WTC11 (cell line): ENCODE measurements around the gene PLK3.
A peak's percentile ranks its signal among the peaks of the same experiment; 100 is the strongest.

ENCODE experiments used
- FOXJ3 ChIP-seq: sonication (generic); formaldehyde crosslinking; IDR thresholded peaks from 2 replicates; pipeline ENCODE4 v1.9.0; 2021; ENCODE audit warnings: missing genetic modification reagents, mild to moderate bottlenecking, borderline replicate concordance
- JAZF1 ChIP-seq: fragments of 250-450 bp; sonication (Bioruptor Pico); IDR thresholded peaks from 2 replicates; pipeline ENCODE4 v1.9.0; 2021; ENCODE audit warnings: moderate library complexity, mild to moderate bottlenecking, inconsistent platforms
- MYBL2 ChIP-seq: sonication (generic); formaldehyde crosslinking; IDR thresholded peaks from 2 replicates; pipeline ENCODE4 v1.8.1; 2023; ENCODE audit warnings: mild to moderate bottlenecking, moderate library complexity, missing genetic modification reagents
- NR3C1 ChIP-seq: sonication (generic); formaldehyde crosslinking; conservative IDR thresholded peaks from 2 replicates; pipeline ENCODE4 v1.8.1; 2023; ENCODE audit warnings: low read depth, mild to moderate bottlenecking, missing genetic modification reagents
- SMAD3 ChIP-seq: sonication (generic); formaldehyde crosslinking; IDR thresholded peaks from 2 replicates; pipeline ENCODE4 v1.8.0; 2022; ENCODE audit warnings: missing genetic modification reagents, mild to moderate bottlenecking, borderline replicate concordance
- TEAD1 ChIP-seq: sonication (generic); formaldehyde crosslinking; IDR thresholded peaks from 2 replicates; pipeline ENCODE4 v1.8.0; 2022; ENCODE audit warnings: mild to moderate bottlenecking, missing genetic modification reagents
- TP53 ChIP-seq: sonication (generic); formaldehyde crosslinking; IDR thresholded peaks from 2 replicates; pipeline ENCODE4 v1.8.1; 2023; ENCODE audit warnings: mild to moderate bottlenecking, missing genetic modification reagents
- TF ChIP-seq, protein P1 (sequence below): fragments of 250-450 bp; sonication (Bioruptor Pico); IDR thresholded peaks from 2 replicates; pipeline ENCODE4 v2.1.2; 2022; ENCODE audit warnings: mild to moderate bottlenecking, moderate library complexity
- TF ChIP-seq, protein P2 (sequence below): fragments of 200-600 bp; IDR thresholded peaks from 2 replicates; pipeline ENCODE4 v1.8.0; 2022; ENCODE audit warnings: antibody characterized with exemption
- TF ChIP-seq, protein P3 (sequence below): sonication (generic); formaldehyde crosslinking; IDR thresholded peaks from 2 replicates; pipeline ENCODE4 v1.8.0; 2022; ENCODE audit warnings: mild to moderate bottlenecking, missing genetic modification reagents
- TF ChIP-seq, protein P4 (sequence below): sonication (generic); formaldehyde crosslinking; IDR thresholded peaks from 2 replicates; pipeline ENCODE4 v1.8.0; 2023; ENCODE audit warnings: mild to moderate bottlenecking, missing genetic modification reagents
- TF ChIP-seq, protein P5 (sequence below): sonication (generic); formaldehyde crosslinking; IDR thresholded peaks from 2 replicates; pipeline ENCODE4 v1.8.0; 2022; ENCODE audit warnings: mild to moderate bottlenecking, missing genetic modification reagents

DNA sequence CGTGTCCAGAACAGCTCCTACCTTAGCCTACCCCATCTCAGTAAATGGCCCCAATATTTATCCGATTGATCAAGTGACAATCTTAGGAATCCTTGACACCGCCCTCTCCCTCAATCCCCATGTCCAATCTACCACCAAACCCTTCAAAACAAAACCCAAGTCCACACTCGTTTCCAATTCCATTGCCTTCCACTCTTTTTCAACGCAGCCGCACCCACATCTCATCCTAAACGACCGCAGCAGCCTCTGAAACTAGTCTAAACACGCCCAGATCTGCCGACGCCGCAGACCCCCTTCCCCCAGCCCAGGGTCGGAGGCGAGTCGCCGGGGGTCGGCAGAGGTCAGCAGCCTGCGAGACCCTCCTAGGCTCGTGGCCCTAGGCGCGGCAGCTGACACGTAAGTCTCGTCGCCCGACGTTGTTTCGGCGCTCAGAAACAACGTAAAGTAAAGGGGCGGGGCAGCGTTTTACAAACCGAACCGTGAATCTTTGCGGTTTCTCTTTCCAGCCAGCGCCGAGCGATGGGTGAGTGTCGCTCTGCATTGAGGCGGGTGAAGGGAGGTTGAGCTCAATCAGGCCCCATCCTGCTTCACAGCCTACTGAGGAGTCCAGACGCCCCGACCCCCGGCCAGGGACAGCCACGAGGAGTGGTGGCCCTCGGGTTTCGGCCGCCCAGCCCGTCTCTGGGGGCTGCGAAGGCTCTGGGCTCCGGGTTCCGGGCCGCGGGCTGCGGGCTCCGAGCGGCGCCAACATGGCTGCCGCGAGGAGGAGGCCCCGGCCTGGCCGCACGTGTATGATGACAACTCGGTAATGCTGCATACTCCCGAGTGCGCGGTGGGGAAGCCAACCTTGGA lies 24.9 kb upstream of the PLK3 start, which contains the start of gene RPS8:
- TF ChIP-seq TP53 (no peak), JAZF1 (CRISPR knock-in tag) (no peak), MYBL2 (peak; percentile 75; the same call in 1 of the 2 replicates), NR3C1 (CRISPR knock-in tag) (no peak), TEAD1 (CRISPR knock-in tag) (peak; percentile 90), FOXJ3 (CRISPR knock-in tag) (no peak), SMAD3 (CRISPR knock-in tag) (peak; percentile 70; the same call in 1 of the 2 replicates)
- TF ChIP-seq, protein P1, sequence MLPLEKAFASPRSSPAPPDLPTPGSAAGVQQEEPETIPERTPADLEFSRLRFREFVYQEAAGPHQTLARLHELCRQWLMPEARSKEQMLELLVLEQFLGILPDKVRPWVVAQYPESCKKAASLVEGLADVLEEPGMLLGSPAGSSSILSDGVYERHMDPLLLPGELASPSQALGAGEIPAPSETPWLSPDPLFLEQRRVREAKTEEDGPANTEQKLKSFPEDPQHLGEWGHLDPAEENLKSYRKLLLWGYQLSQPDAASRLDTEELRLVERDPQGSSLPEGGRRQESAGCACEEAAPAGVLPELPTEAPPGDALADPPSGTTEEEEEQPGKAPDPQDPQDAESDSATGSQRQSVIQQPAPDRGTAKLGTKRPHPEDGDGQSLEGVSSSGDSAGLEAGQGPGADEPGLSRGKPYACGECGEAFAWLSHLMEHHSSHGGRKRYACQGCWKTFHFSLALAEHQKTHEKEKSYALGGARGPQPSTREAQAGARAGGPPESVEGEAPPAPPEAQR (CRISPR knock-in tag): no peak
- TF ChIP-seq, protein P2, sequence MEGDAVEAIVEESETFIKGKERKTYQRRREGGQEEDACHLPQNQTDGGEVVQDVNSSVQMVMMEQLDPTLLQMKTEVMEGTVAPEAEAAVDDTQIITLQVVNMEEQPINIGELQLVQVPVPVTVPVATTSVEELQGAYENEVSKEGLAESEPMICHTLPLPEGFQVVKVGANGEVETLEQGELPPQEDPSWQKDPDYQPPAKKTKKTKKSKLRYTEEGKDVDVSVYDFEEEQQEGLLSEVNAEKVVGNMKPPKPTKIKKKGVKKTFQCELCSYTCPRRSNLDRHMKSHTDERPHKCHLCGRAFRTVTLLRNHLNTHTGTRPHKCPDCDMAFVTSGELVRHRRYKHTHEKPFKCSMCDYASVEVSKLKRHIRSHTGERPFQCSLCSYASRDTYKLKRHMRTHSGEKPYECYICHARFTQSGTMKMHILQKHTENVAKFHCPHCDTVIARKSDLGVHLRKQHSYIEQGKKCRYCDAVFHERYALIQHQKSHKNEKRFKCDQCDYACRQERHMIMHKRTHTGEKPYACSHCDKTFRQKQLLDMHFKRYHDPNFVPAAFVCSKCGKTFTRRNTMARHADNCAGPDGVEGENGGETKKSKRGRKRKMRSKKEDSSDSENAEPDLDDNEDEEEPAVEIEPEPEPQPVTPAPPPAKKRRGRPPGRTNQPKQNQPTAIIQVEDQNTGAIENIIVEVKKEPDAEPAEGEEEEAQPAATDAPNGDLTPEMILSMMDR: no peak
- TF ChIP-seq, protein P3, sequence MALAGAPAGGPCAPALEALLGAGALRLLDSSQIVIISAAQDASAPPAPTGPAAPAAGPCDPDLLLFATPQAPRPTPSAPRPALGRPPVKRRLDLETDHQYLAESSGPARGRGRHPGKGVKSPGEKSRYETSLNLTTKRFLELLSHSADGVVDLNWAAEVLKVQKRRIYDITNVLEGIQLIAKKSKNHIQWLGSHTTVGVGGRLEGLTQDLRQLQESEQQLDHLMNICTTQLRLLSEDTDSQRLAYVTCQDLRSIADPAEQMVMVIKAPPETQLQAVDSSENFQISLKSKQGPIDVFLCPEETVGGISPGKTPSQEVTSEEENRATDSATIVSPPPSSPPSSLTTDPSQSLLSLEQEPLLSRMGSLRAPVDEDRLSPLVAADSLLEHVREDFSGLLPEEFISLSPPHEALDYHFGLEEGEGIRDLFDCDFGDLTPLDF (CRISPR knock-in tag): peak; percentile 82; the same call in 1 of the 2 replicates
- TF ChIP-seq, protein P4, sequence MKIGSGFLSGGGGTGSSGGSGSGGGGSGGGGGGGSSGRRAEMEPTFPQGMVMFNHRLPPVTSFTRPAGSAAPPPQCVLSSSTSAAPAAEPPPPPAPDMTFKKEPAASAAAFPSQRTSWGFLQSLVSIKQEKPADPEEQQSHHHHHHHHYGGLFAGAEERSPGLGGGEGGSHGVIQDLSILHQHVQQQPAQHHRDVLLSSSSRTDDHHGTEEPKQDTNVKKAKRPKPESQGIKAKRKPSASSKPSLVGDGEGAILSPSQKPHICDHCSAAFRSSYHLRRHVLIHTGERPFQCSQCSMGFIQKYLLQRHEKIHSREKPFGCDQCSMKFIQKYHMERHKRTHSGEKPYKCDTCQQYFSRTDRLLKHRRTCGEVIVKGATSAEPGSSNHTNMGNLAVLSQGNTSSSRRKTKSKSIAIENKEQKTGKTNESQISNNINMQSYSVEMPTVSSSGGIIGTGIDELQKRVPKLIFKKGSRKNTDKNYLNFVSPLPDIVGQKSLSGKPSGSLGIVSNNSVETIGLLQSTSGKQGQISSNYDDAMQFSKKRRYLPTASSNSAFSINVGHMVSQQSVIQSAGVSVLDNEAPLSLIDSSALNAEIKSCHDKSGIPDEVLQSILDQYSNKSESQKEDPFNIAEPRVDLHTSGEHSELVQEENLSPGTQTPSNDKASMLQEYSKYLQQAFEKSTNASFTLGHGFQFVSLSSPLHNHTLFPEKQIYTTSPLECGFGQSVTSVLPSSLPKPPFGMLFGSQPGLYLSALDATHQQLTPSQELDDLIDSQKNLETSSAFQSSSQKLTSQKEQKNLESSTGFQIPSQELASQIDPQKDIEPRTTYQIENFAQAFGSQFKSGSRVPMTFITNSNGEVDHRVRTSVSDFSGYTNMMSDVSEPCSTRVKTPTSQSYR (CRISPR knock-in tag): peak; percentile 31; the same call in 1 of the 2 replicates
- TF ChIP-seq, protein P5, sequence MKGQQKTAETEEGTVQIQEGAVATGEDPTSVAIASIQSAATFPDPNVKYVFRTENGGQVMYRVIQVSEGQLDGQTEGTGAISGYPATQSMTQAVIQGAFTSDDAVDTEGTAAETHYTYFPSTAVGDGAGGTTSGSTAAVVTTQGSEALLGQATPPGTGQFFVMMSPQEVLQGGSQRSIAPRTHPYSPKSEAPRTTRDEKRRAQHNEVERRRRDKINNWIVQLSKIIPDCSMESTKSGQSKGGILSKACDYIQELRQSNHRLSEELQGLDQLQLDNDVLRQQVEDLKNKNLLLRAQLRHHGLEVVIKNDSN (CRISPR knock-in tag): peak; percentile 76; the same call in 1 of the 2 replicates
